Limb (tissue), 2 donors: Measurements from ENCODE around the gene SRD5A1.

Experiments used
- DNase-seq, 2 donors: peaks; one replicate each; pipeline ENCODE4 v3.0.0-alpha.2; 2016; ENCODE audit errors: extremely low spot score in 2 of 2

SRD5A1 gene

GRCh38 chr5:6684075-6684474 lies 50.8 kb downstream of the SRD5A1 start:
- DNase-seq = no peak

- DNase-seq = no peak
Observed at GRCh38 chr5:6686501-6686900, 53.3 kb downstream of the SRD5A1 start.

GRCh38 chr5:6686915-6687409 lies 53.7 kb downstream of the SRD5A1 start:
- DNase-seq = peak; percentile 60 to 68

- no peak for DNase-seq
Observed at GRCh38 chr5:6687505-6687904, 54.3 kb downstream of the SRD5A1 start.

GRCh38 chr5:6692906-6693305 lies 59.7 kb downstream of the SRD5A1 start:
- no peak for DNase-seq

GRCh38 chr5:6698696-6699095 lies 65.5 kb downstream of the SRD5A1 start:
- DNase-seq = no peak

GRCh38 chr5:6699357-6699756 lies 66.1 kb downstream of the SRD5A1 start:
- DNase-seq = no peak

- no peak for DNase-seq
Observed at GRCh38 chr5:6700074-6700684, 66.9 kb downstream of the SRD5A1 start.

- DNase-seq = no peak
Observed at GRCh38 chr5:6700685-6701355, 67.6 kb downstream of the SRD5A1 start.

- no peak for DNase-seq
Observed at GRCh38 chr5:6701491-6701890, 68.3 kb downstream of the SRD5A1 start.

GRCh38 chr5:6702633-6703032 lies 69.4 kb downstream of the SRD5A1 start:
- no peak for DNase-seq

- DNase-seq = no peak
Observed at GRCh38 chr5:6703806-6704205, 70.6 kb downstream of the SRD5A1 start.

GRCh38 chr5:6704361-6704851 lies 71.2 kb downstream of the SRD5A1 start:
- DNase-seq = no peak

GRCh38 chr5:6705088-6705487 lies 71.8 kb downstream of the SRD5A1 start:
- DNase-seq = no peak

GRCh38 chr5:6705959-6706358 lies 72.7 kb downstream of the SRD5A1 start:
- DNase-seq = no peak

- DNase-seq = no peak
Observed at GRCh38 chr5:6707852-6708251, 74.6 kb downstream of the SRD5A1 start.

- DNase-seq = no peak
Observed at GRCh38 chr5:6708814-6709213, 75.6 kb downstream of the SRD5A1 start.

GRCh38 chr5:6710070-6710469 lies 76.8 kb downstream of the SRD5A1 start:
- no peak for DNase-seq

GRCh38 chr5:6710551-6711318 lies 77.5 kb downstream of the SRD5A1 start:
- DNase-seq = no peak

GRCh38 chr5:6711409-6712141 lies 78.3 kb downstream of the SRD5A1 start:
- no peak for DNase-seq

GRCh38 chr5:6712142-6712576 lies 78.9 kb downstream of the SRD5A1 start:
- DNase-seq = no peak
